Activated CD8-positive, alpha-beta memory T cell treated with anti-CD3 and anti-CD28 coated beads, Interleukin-2, amount 50 U/mL, for 1 hour (primary cell): ENCODE measurements around the gene FAM171A2.

ENCODE experiments used
- DNase-seq: peaks from one replicate; pipeline ENCODE4 v3.0.0-alpha.2; 2020; ENCODE audit errors: extremely low read depth

FAM171A2 gene

DNA sequence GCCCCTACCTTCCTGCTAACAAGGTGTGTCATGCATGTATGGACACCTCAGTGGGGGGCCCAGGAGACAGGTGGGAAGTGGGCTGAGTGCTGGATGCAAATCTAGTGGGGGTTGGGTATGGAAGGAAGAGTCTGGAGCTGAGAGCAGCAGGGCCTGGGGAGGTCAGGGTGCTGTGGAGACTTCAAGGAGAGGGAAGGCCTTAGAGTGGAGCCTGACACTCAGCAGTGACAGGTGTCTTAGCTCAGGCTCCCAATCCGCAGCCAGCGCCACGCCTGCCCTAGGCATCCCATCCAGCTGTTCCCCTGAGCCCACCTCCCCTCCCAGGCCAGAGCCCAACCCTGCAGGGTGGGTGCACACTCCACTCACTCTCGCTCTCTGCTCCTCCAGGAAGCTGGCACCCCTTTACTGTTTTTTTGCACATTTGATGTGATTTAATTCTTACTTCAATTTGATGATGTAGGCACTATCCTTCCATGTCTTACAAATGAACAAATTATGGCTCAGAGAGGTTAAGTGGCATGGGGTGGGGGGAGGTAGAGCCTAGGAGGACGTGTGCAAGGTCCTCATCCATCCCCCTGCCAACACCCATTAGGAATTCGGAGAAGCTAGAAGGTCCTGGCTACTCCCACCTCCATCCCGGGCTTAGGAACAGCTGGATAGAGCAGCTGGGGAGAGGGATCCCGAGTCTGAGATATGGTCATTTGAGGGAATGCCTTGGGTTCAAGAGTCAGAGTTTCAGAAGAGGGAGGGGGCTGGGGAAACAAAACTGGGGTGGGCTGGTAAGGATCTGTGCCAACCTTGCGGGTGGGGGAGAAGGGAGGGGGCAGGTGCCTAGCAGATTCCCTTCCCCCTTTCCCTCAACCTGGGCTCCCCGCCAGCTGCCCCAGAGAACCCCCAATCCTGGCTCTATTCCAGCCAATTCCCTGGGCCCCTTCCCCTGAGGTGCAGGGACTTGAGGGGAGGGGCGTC is 2.1 kb downstream of the FAM171A2 start:
- no peak for DNase-seq

DNA sequence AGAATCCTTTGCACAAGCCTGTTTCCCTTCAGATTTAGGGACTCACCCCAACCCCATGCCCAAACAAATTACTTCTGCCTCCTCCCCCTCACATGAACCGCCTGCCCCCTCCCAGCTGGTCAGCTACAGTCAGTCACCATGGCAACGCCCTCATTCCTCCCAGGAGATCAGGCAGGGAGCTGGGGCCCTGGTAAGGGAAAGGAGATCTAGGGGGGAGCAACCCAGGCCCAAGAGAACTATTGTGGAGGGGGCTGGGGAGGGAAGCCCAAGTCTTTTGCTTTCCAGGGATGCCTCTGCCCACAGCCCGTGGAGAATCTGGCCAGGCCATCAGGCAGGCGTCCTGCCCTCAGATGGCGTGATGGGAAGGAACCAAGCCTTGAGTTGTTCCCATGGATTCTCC is 2.8 kb downstream of the FAM171A2 start:
- DNase-seq: no peak

DNA sequence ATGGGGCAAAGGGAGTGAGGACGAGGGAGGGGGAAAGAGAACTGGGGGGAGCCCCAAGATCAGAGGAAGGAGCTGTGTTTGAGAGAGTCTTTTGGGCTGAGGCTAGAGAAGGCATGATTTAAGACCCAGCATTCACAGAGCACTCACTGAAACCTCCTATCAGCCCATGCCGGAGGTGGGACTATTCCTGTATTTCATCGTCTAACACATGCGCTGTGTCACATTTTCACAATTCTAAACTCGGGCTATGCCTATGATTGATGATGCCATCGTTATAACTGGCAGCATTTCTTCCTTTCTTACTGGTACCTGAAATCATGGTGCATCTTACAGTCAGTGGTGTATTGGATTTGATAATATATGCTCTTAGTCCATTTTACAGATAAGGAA is 3.5 kb downstream of the FAM171A2 start:
- no peak for DNase-seq

DNA sequence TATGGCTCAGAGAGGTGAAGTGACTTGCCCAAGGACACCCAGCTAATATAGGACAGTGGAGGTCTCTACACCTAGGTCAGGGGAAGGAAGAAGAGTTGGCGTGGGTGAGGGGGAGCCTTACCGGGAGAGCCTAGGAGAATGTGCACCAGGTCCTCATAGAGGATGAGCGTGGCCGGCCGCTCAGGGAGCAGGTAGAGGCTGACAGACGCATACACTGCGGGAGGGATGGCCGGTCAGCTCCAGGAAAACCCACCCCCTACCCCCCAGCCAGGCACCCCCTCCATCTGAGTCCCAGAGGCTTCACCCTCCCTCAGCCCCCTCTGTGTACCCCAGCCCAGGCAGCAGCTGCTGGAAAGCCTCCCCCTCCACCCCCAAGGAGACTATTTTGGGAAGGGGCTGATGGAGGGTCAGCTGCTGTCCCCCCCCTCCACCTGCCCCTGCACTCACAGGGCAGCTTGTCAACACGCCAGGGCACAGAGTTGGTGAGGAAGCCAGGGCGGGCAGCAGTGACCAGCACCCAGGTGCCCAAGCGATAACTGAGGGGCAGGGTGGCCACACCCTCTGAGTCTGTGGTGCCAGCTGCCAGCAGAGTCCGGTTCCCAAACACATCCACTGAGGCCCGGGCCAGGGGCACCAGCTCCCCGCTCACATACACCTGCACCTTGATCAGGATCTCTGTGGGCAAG is 4.1 kb downstream of the FAM171A2 start:
- no peak for DNase-seq

DNA sequence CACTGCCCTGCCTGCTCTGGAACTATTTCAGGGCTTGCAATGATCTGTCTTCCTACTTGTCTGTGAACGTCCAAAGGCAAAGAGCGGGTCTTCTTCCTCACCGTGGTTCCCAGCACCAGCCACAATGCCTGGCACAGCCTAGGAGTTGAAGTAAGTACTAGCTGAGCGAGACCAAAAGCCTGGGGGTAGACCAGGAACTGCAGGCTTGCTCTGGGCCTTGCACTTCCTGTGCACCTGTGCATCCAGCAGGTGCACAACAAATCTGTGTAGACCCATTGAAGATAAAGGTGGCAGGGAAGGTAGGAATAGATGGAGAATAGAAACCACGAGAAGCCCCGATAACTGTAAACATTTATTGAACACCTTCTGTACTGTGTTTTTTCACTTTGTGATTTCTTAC is 4.6 kb downstream of the FAM171A2 start:
- no peak for DNase-seq

DNA sequence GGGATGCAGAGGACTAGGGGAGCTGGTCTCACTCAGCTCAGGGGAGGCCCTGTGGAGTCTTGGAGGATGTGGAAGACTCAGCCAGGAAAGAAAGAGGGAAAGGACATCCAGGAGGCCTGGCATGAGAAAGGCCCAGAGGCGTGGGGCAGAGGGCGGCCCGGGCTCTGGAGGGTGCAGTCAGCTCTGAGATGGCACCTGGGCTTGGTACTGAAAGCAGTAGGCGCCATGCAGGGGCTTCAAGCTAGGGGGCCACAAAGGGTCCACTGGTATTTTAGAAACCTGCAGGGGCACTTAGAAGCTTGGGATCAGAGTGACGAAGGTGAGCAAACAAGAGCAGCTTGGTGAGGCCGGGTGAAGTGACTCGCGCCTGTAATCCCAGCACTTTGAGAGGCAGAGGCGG is 5.6 kb downstream of the FAM171A2 start:
- no peak for DNase-seq

DNA sequence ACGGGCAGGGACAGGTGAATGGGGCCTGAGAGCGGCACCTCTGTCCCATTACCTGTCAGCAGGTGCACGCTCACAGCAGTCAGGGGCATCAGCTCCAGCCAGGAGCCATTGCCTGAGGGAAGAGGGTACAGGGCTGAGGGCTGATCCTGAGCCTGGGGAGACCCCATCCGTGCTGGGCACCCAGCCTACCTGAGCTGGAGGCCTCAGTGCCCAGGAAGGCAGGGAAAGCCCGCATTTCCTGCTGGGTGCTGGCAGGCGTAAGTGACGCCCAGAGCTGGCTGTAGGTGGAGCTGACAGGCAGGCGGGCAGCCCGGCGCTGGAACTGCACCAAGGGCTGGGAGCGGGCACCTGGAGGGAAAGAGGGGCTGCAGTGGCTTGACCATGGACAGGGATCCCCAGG is 7.4 kb downstream of the FAM171A2 start:
- no peak for DNase-seq

DNA sequence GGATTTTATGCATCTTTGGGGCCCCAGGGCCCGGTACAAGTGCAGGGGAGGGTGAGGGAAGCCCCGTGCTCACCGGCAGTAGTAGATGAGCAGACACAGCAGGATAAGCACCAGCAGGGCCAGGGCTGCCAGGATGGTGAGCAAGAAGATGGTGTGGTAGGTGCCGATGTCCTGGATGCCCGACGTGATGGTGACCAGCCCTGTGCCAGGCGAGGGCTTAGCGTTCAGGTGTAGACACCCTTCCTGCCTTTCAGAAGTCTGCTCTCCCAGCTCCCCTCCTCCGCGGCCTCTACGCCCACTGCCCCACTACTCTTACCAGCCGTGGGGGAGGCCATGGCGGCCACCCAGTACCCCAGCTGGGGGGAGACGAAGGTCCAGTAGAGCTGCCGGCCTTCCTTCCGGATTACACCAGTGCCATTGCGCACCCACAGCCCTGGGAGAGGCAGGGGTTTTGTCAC is 8.0 kb downstream of the FAM171A2 start:
- DNase-seq: no peak

DNA sequence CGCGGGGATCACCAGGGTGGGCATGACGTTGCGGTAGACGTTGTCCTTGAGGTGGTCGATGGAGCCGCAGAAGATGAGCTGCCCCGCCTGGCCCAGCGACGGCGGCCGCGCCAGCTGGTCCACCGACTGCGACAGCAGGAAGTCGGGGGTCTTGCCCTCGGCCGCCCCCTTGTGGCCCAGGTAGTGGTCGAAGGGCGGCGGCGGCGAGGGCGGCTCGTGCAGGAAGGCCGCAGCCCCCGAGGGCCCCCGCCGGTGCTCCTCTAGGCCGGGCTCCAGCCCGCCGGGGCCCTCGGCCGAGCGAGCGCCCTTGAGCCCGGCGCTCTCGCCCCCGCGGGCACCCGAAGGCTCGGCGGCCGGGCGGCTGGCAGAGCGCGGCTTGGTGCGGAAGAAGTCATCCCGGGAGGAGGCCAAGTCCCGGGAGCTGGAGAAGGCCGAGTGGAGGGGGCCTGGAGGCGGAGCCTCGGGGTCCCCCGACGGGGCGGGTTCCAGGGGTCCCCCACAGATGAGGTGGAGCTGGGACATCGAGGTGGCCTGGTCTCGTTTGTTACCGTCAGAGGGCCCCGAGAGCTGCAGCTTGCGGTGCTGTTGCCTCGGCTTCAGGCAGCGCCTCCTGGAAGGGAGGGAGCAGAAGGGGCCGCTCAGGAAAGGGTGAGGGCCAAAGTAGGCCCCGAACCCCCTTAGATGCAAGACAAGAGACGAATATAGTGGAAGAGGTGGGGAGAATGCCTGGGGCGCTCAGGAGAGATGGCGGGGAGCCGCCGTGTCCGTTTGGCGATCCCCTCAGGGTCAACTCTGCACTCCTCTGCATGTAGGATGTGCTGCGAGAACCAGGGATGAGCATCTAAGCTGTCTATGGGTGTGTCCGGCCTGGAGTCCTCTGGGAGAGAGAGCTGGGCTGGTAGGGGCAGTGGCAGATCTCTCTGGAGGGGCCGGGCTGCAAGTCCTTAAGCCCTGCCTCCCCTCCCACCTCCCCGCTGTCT is 8.8 kb downstream of the FAM171A2 start:
- DNase-seq: peak; percentile 22

DNA sequence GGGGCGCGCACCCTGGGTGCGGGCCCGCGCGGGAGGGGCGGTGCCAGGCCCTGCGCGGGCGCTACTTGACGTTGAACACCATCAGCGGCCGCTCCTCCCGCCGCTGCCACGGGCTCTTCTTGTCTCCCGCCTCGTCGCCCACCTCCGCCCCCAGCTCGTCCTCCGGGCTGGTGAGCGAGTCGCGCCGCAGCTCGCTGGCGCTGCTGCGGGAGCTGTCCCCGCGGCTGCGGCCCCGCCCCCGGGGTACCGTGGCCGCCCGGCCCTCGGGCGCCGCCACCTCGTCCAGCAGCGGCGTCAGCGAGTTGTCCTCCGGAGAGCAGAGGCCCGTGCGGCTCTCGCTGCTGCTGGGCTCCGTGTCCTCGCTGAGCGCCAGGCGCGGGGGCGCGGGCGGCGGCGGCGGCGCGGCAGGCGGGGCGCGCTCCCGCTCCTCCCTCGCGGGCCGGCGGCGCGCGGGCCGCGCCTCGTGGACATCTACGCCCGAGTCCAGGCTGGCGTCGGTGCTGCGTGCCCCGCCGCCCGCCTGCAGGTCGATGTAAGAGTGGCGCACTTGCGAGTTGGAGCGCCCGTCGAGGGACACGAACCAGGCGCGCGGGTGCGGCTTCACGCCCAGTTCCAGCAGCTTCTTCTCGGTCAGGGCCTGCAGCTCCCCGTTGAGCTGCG is 9.9 kb downstream of the FAM171A2 start:
- DNase-seq: no peak

DNA sequence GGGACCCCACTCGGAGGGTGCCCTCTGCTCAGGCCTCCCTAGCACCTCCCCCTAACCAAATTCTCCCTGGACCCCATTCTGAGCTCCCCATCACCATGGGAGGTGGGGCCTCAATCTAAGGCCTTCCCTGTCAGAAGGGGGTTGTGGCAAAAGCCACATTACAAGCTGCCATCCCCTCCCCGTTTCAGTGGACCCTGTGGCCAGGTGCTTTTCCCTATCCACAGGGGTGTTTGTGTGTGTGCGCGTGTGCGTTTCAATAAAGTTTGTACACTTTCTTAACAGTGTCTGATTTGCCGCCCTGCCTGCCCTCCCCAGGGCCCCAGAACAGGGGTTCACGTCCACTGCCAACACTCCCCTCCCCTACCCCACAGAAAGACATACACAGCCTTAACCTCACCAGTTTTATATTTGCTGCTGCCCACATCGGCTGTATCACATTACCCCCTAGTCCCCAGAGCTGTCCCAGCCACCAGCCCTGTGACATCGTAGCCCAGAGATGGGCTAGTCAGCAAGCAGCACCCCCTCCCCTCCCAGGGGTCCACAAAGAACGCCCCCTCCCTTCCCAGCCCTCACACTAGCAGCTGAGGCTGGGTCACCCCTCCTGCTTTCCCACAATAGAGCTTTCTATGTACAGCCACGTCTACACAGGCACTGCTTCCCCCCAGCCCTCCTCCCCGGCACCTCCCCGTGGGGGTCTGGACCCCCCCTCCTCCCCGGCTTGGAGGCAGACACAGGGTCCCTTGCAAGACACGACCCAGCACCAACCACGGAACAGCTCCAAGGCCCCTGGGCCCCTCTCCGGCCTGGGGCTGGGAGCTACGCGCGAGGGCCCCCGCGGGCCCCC is 10.6 kb downstream of the FAM171A2 start:
- DNase-seq: no peak

DNA sequence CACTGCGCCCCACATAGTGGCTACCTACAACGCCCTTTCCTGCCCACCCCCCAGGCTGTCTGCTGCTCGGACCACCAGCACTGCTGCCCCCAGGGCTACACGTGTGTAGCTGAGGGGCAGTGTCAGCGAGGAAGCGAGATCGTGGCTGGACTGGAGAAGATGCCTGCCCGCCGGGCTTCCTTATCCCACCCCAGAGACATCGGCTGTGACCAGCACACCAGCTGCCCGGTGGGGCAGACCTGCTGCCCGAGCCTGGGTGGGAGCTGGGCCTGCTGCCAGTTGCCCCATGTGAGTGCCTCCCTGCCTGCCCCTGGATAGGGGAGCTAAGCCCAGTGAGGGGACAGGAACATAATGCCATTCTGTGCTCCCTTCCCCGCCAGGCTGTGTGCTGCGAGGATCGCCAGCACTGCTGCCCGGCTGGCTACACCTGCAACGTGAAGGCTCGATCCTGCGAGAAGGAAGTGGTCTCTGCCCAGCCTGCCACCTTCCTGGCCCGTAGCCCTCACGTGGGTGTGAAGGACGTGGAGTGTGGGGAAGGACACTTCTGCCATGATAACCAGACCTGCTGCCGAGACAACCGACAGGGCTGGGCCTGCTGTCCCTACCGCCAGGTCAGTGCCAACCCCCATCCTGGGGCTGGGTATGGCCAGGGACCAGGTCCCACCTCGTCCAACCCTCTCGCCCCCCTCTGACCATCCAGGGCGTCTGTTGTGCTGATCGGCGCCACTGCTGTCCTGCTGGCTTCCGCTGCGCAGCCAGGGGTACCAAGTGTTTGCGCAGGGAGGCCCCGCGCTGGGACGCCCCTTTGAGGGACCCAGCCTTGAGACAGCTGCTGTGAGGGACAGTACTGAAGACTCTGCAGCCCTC is 11.5 kb downstream of the FAM171A2 start:
- no peak for DNase-seq

DNA sequence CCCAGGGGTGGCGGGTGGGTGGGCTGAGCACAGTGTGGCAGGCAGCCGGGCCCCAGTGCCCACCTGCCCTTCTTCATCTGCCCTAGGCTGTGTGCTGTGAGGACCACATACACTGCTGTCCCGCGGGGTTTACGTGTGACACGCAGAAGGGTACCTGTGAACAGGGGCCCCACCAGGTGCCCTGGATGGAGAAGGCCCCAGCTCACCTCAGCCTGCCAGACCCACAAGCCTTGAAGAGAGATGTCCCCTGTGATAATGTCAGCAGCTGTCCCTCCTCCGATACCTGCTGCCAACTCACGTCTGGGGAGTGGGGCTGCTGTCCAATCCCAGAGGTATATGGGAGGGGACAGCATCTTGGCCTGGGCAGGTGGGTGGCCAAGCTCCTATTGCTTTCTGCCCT is 12.2 kb downstream of the FAM171A2 start:
- no peak for DNase-seq

DNA sequence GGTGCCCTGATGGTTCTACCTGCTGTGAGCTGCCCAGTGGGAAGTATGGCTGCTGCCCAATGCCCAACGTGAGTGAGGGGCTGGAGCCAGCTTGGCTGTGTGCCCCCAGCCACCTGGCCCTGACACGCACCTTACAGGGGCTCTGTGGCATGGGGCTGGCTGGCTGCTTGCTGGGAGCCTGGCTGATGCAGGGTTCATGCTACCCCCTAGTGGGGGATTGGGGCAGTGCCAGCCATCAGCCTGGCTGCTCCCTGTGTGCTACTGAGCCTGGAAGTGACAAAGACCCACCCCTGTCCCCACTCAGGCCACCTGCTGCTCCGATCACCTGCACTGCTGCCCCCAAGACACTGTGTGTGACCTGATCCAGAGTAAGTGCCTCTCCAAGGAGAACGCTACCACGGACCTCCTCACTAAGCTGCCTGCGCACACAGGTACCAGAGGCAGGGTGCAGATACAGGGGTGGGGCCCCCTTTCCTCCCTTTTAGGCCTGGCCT is 12.9 kb downstream of the FAM171A2 start:
- peak; percentile 24 for DNase-seq

DNA sequence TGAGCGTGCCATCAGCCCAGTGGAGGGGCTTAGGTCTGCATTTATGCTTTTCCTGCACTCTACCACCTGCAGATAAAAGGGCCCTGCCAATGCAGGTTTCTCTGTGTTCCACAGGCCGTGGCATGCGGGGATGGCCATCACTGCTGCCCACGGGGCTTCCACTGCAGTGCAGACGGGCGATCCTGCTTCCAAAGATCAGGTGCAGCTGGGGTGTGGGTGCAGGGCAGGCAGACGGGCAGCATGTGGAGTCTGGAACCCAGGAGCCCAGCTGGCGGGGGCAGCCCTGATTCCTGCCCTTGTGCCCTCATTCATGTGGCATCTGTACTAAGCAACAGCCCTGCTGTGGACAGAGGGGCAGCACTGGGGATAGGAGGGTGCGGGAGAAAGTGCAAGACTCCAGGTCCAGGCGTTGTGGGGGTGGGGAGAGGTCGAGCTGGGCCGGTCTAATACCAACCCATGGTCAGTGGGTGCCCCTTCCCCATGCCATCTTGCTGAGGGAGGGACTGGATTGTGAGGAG is 14.0 kb downstream of the FAM171A2 start:
- DNase-seq: no peak

DNA sequence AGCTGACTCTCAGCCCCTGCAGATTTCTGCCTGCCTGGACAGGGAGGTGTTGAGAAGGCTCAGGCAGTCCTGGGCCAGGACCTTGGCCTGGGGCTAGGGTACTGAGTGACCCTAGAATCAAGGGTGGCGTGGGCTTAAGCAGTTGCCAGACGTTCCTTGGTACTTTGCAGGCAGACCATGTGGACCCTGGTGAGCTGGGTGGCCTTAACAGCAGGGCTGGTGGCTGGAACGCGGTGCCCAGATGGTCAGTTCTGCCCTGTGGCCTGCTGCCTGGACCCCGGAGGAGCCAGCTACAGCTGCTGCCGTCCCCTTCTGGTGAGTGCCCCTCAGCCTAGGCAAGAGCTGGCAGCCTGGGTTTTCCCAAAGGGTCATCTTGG is 14.7 kb downstream of the FAM171A2 start:
- no peak for DNase-seq

DNA sequence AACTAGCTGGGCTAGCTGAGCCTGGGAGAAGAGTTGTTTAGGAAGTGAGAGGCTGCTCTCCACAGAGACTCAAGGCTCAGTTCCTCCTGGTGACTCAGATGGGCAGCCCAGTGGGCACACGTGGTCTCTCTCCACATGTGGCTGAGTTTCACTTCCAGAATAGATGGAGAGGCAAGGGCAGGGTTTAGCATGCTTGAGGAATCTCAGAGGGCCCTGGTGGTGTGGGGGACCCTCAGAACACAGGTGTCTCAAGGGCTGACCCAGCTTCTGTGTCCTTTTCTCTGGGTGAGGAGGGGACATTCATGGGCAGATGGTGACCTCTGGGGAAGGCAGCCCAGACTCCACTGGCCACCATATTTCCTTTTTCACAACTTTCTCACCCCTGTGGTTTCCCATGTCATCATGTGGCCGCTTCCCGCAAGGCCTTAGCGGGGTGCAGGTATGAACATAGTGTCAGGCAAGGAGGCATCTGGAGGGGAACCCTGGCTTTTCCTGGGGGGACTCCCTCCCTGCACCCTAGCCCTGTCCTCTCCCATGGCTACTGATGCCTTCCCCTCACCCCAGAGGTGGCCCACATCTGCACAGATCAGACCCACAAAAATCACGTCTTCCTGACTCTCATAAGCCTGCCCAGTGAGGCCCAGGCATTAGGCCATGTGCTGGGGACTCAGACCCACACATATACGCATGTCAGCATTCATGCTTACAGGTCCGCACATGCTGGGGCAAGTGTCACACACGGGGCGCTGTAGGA is 15.2 kb downstream of the FAM171A2 start:
- DNase-seq: no peak
